Prostate gland (tissue), 2 donors: Measurements from ENCODE around the gene PRKAR1B.

Experiments used
- POLR2A ChIP-seq: fragments of 450-650 bp; IDR thresholded peaks from one replicate; pipeline ENCODE4 v1.6.1; 2016; ENCODE audit warnings: antibody characterized with exemption, mild to moderate bottlenecking
- TF ChIP-seq, protein P1 (sequence below), 4 experiments: fragments of 200-600 bp in 2 of 4; fragments of 450-650 bp in 2 of 4; sonication (generic) in 2 of 4; IDR thresholded peaks; 1 replicate in 3 of 4; 2 replicates in 1 of 4; pipeline ENCODE4 v1.5.1; 2016 to 2019; ENCODE audit warnings: antibody characterized with exemption in 4 of 4, mild to moderate bottlenecking in 2 of 4, moderate library complexity in 2 of 4

DNA sequence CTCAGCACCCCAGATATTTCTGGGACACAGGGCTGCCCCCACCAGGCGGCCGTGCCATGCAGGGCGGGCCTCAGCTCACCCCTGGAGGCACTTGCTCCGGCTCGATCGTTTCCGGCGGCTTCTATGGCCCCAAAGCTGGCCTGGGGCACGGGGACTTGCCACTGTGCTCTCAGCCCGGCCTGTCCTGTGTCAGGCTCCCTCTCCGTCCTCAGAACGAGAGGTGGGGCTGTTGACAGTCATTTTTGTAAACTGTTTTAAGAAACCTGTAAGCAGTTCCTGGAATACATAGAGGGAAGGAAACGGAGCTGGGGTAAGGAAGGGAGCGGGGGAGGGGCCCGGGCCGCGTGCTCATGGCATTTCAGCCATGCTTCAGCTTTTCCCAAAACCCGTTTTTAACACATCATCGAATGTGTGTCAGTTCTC is 30.7 kb upstream of the PRKAR1B start:
- TF ChIP-seq, protein P1, sequence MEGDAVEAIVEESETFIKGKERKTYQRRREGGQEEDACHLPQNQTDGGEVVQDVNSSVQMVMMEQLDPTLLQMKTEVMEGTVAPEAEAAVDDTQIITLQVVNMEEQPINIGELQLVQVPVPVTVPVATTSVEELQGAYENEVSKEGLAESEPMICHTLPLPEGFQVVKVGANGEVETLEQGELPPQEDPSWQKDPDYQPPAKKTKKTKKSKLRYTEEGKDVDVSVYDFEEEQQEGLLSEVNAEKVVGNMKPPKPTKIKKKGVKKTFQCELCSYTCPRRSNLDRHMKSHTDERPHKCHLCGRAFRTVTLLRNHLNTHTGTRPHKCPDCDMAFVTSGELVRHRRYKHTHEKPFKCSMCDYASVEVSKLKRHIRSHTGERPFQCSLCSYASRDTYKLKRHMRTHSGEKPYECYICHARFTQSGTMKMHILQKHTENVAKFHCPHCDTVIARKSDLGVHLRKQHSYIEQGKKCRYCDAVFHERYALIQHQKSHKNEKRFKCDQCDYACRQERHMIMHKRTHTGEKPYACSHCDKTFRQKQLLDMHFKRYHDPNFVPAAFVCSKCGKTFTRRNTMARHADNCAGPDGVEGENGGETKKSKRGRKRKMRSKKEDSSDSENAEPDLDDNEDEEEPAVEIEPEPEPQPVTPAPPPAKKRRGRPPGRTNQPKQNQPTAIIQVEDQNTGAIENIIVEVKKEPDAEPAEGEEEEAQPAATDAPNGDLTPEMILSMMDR (IDR thresholded peaks at IDR 0.05): no peak
- TF ChIP-seq POLR2A: no peak
